ENCODE data around the gene INTS2.
"Not testable (repeated sequence)": the region's sequence is repeated elsewhere in the genome, so short reads cannot be mapped to it uniquely, and the experiment has no call there.

DNA sequence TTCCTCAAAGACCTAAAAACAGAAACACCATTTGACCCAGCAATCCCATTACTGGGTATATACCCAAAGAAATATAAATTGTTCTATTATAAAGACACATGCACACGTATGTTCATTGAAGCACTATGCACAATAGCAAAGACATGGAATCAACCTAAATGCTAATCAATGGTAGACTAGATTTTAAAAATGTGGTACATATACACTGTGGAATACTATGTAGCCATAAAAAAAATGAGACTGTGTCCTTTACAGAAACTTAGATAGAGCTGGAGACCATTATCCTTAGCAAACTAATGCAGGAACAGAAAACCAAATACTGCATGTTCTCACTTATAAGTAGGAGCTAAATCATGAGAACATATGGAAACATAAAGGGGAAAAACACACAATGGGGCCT is 100.9 kb downstream of the INTS2 start:
- TF ChIP-seq ZNF565 (CRISPR knock-in tag; conservative IDR thresholded peaks at IDR 0.05; ENCODE audit: low read depth); ZC3H10 (CRISPR knock-in tag; IDR thresholded peaks at IDR 0.05); TOX (CRISPR knock-in tag; IDR thresholded peaks at IDR 0.05; ENCODE audit: borderline replicate concordance); CSDC2 (CRISPR knock-in tag; IDR thresholded peaks at IDR 0.05); BACH2 (CRISPR knock-in tag; IDR thresholded peaks at IDR 0.05; ENCODE audit: borderline replicate concordance); ZFP30 (CRISPR knock-in tag; IDR thresholded peaks at IDR 0.05); ESRRG (CRISPR knock-in tag; IDR thresholded peaks at IDR 0.05); TCF4 (CRISPR knock-in tag; IDR thresholded peaks at IDR 0.05; ENCODE audit: borderline replicate concordance); ZNF70 (CRISPR knock-in tag; IDR thresholded peaks at IDR 0.05); PPARA (CRISPR knock-in tag; IDR thresholded peaks at IDR 0.05; ENCODE audit: borderline replicate concordance); ARNTL (CRISPR knock-in tag; IDR thresholded peaks at IDR 0.05; ENCODE audit: borderline replicate concordance, low read depth): not testable (repeated sequence)
- TF ChIP-seq, protein P1, sequence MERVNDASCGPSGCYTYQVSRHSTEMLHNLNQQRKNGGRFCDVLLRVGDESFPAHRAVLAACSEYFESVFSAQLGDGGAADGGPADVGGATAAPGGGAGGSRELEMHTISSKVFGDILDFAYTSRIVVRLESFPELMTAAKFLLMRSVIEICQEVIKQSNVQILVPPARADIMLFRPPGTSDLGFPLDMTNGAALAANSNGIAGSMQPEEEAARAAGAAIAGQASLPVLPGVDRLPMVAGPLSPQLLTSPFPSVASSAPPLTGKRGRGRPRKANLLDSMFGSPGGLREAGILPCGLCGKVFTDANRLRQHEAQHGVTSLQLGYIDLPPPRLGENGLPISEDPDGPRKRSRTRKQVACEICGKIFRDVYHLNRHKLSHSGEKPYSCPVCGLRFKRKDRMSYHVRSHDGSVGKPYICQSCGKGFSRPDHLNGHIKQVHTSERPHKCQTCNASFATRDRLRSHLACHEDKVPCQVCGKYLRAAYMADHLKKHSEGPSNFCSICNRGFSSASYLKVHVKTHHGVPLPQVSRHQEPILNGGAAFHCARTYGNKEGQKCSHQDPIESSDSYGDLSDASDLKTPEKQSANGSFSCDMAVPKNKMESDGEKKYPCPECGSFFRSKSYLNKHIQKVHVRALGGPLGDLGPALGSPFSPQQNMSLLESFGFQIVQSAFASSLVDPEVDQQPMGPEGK (CRISPR knock-in tag; IDR thresholded peaks at IDR 0.05; ENCODE audit: borderline replicate concordance) = not testable (repeated sequence)
- TF ChIP-seq, protein P2, sequence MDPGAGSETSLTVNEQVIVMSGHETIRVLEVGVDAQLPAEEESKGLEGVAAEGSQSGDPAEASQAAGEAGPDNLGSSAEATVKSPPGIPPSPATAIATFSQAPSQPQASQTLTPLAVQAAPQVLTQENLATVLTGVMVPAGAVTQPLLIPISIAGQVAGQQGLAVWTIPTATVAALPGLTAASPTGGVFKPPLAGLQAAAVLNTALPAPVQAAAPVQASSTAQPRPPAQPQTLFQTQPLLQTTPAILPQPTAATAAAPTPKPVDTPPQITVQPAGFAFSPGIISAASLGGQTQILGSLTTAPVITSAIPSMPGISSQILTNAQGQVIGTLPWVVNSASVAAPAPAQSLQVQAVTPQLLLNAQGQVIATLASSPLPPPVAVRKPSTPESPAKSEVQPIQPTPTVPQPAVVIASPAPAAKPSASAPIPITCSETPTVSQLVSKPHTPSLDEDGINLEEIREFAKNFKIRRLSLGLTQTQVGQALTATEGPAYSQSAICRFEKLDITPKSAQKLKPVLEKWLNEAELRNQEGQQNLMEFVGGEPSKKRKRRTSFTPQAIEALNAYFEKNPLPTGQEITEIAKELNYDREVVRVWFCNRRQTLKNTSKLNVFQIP (CRISPR knock-in tag; IDR thresholded peaks at IDR 0.05; ENCODE audit: borderline replicate concordance, low read depth) = not testable (repeated sequence)
- TF ChIP-seq, protein P3, sequence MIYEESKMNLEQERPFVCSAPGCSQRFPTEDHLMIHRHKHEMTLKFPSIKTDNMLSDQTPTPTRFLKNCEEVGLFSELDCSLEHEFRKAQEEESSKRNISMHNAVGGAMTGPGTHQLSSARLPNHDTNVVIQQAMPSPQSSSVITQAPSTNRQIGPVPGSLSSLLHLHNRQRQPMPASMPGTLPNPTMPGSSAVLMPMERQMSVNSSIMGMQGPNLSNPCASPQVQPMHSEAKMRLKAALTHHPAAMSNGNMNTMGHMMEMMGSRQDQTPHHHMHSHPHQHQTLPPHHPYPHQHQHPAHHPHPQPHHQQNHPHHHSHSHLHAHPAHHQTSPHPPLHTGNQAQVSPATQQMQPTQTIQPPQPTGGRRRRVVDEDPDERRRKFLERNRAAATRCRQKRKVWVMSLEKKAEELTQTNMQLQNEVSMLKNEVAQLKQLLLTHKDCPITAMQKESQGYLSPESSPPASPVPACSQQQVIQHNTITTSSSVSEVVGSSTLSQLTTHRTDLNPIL (CRISPR knock-in tag; IDR thresholded peaks at IDR 0.05; ENCODE audit: low read depth) = not testable (repeated sequence)
